Upper lobe of left lung (tissue), 4 donors: ENCODE results near the gene MYLK.

ENCODE experiments used
- POLR2A ChIP-seq, 4 donors: fragments of 450-650 bp; IDR thresholded peaks; one replicate each; pipeline ENCODE4 v1.5.1; 2016 to 2017; ENCODE audit warnings: antibody characterized with exemption in 4 of 4, mild to moderate bottlenecking in 2 of 4
- TF ChIP-seq, protein P1 (sequence below), 6 experiments: fragments of 450-650 bp in 4 of 6; fragments of 200-600 bp in 2 of 6; sonication (generic) in 2 of 6; IDR thresholded peaks; one replicate each; pipeline ENCODE4 v1.5.1; 2016 to 2019; ENCODE audit warnings: antibody characterized with exemption in 6 of 6

DNA sequence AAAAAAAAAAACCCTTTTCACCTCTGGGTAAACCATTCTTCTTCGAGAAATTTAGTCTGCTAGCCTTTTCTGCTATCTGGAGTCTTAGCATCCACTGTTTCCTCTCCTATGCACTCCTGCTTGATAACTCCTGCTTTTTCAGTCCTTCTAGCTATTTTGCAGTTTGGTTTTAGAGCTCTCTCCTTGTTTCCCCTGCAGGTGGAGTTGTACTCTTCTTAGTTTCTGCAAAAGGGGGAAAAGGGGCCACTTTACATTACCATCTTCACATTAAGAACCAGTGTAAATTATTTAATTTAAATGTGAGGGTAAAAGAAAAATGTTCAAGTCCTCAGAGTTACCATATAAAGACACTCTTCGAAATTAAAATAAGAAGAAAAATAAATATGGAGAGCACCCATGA, 23.6 kb upstream of the MYLK start:
- TF ChIP-seq, protein P1, sequence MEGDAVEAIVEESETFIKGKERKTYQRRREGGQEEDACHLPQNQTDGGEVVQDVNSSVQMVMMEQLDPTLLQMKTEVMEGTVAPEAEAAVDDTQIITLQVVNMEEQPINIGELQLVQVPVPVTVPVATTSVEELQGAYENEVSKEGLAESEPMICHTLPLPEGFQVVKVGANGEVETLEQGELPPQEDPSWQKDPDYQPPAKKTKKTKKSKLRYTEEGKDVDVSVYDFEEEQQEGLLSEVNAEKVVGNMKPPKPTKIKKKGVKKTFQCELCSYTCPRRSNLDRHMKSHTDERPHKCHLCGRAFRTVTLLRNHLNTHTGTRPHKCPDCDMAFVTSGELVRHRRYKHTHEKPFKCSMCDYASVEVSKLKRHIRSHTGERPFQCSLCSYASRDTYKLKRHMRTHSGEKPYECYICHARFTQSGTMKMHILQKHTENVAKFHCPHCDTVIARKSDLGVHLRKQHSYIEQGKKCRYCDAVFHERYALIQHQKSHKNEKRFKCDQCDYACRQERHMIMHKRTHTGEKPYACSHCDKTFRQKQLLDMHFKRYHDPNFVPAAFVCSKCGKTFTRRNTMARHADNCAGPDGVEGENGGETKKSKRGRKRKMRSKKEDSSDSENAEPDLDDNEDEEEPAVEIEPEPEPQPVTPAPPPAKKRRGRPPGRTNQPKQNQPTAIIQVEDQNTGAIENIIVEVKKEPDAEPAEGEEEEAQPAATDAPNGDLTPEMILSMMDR (IDR thresholded peaks at IDR 0.05) = no peak
- no peak for TF ChIP-seq POLR2A (IDR thresholded peaks at IDR 0.05)
